Duodenal mucosa (tissue), 2 donors: ENCODE results near the gene ZFTA.

Experiments used
- H3K27ac ChIP-seq: one replicate; pipeline ENCODE4 v1.7.0; 2013; ENCODE audit warnings: low read depth, low read length
- H3K27me3 ChIP-seq, 2 donors: one replicate each; pipeline ENCODE4 v1.7.0; 2013; ENCODE audit warnings: low read length in 2 of 2, control low read depth in 1 of 2; ENCODE audit not compliant: insufficient read depth in 2 of 2, control insufficient read depth in 1 of 2
- H3K36me3 ChIP-seq, 2 donors: one replicate each; pipeline ENCODE4 v1.7.0; 2013; ENCODE audit warnings: low read length in 2 of 2, control low read depth in 1 of 2; ENCODE audit not compliant: insufficient read depth in 2 of 2, control insufficient read depth in 1 of 2
- H3K4me1 ChIP-seq, 2 donors: one replicate each; pipeline ENCODE4 v1.7.0; 2013; ENCODE audit warnings: low read length in 2 of 2, control low read depth in 1 of 2; ENCODE audit not compliant: insufficient read depth in 2 of 2, control insufficient read depth in 1 of 2
- H3K4me3 ChIP-seq, 2 donors: one replicate each; pipeline ENCODE4 v1.7.0; 2013; ENCODE audit warnings: low read length in 2 of 2, low read depth in 1 of 2
- H3K9ac ChIP-seq, 2 donors: one replicate each; pipeline ENCODE4 v1.7.0; 2013; ENCODE audit warnings: low read length in 2 of 2, low read depth in 1 of 2
- H3K9me3 ChIP-seq, 2 donors: one replicate each; pipeline ENCODE4 v1.7.0; 2013; ENCODE audit warnings: low read length in 2 of 2, control low read depth in 1 of 2; ENCODE audit not compliant: control insufficient read depth in 1 of 2

The ZFTA gene

DNA sequence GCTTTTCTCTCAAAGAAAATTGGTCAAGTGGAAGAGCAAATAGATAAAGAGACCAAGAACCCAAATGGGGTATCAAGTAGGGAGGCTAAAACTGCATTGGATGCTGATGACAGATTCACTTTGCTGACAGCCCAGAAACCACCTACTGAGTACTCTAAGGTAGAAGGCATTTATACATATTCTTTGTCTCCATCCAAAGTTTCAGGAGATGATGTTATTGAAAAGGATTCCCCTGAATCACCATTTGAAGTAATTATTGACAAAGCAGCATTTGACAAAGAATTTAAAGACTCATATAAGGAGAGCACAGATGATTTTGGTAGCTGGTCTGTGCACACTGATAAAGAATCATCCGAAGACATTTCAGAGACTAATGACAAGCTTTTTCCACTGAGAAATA is 49.6 kb downstream of the ZFTA start:
- H3K9ac ChIP-seq, result no peak overlapping the region
- no peak overlapping the region for H3K27ac ChIP-seq
- peaks cover 0 to 5% of the 10 kb centered on the region in 2 donors for H3K36me3 ChIP-seq
- no peaks in the 10 kb centered on the region for H3K9me3 ChIP-seq
- no peaks in the 10 kb centered on the region for H3K4me1 ChIP-seq
- H3K27me3 ChIP-seq, result no peaks in the 10 kb centered on the region
- no peak overlapping the region for H3K4me3 ChIP-seq
